ENCODE results near the gene KCNC1. TPM values are rescaled to one million over a fixed set of nuclear protein-coding genes. Genes with fewer than 3 reads are reported as not detected.

The KCNC1 gene
- polyA plus RNA-seq, 1 donor from 2014 or later = 8.9 TPM

GRCh38 chr11:17716807-17717206 lies 17.8 kb upstream of the KCNC1 start:
- no peak overlapping the region for H3K27ac ChIP-seq (ENCODE audit: low read length)
- H3F3A ChIP-seq (ENCODE audit: insufficient read depth, low read length, poor library complexity, severe bottlenecking) = no peaks in the 10 kb centered on the region
- H4K20me1 ChIP-seq (ENCODE audit: insufficient read depth) = no peaks in the 10 kb centered on the region
- H3K9me2 ChIP-seq (ENCODE audit: insufficient read depth, low read length) = no peaks in the 10 kb centered on the region
- no peak overlapping the region for H3K4me3 ChIP-seq (ENCODE audit: low read length)
- H3K9me3 ChIP-seq (ENCODE audit: low read length) = no peaks in the 10 kb centered on the region
- H3K4me2 ChIP-seq (ENCODE audit: low read length) = no peak overlapping the region
- no peak overlapping the region for H3K9ac ChIP-seq (ENCODE audit: low read length)
- TF ChIP-seq TAF1 (IDR thresholded peaks at IDR 0.05; ENCODE audit: low read depth) (no peak), POLR2AphosphoS5 (IDR thresholded peaks at IDR 0.05) (no peak), MXI1 (conservative IDR thresholded peaks at IDR 0.05; ENCODE audit: poor library complexity, severe bottlenecking) (no peak), CTCF (IDR thresholded peaks at IDR 0.05; ENCODE audit: poor library complexity, severe bottlenecking) (no peak), REST (IDR thresholded peaks at IDR 0.05; ENCODE audit: borderline replicate concordance) (no peak), EZH2 (IDR thresholded peaks at IDR 0.05; ENCODE audit: borderline replicate concordance, insufficient read depth, low read length, poor library complexity, severe bottlenecking) (no peak), EP300 (conservative IDR thresholded peaks at IDR 0.05; ENCODE audit: poor library complexity, severe bottlenecking) (no peak), SMC3 (conservative IDR thresholded peaks at IDR 0.05; ENCODE audit: poor library complexity) (no peak), RAD21 (conservative IDR thresholded peaks at IDR 0.05) (no peak)
- no peaks in the 10 kb centered on the region for H3K36me3 ChIP-seq (ENCODE audit: insufficient read depth, low read length)
- peaks cover 63% of the 10 kb centered on the region for H3K27me3 ChIP-seq (ENCODE audit: insufficient read depth, low read depth, low read length)
- no peak overlapping the region for H2AFZ ChIP-seq (ENCODE audit: low read depth, low read length)
- H3K79me2 ChIP-seq (replicated peaks; ENCODE audit: insufficient read depth, low read length) = no peaks in the 10 kb centered on the region

GRCh38 chr11:17718015-17718414 lies 16.6 kb upstream of the KCNC1 start:
- Histone ChIP-seq H4K20me1 (ENCODE audit: insufficient read depth) (no peaks in the 10 kb centered on the region), H3K9ac (ENCODE audit: low read length) (no peak overlapping the region), H3F3A (ENCODE audit: insufficient read depth, low read length, poor library complexity, severe bottlenecking) (no peaks in the 10 kb centered on the region), H3K4me3 (ENCODE audit: low read length) (no peak overlapping the region), H3K27ac (ENCODE audit: low read length) (no peak overlapping the region), H3K36me3 (ENCODE audit: insufficient read depth, low read length) (no peaks in the 10 kb centered on the region), H3K79me2 (replicated peaks; ENCODE audit: insufficient read depth, low read length) (no peaks in the 10 kb centered on the region), H3K9me2 (ENCODE audit: insufficient read depth, low read length) (no peaks in the 10 kb centered on the region), H3K4me2 (ENCODE audit: low read length) (no peak overlapping the region), H2AFZ (ENCODE audit: low read depth, low read length) (no peak overlapping the region), H3K27me3 (ENCODE audit: insufficient read depth, low read depth, low read length) (peaks cover 75% of the 10 kb centered on the region), H3K9me3 (ENCODE audit: low read length) (no peaks in the 10 kb centered on the region)
- TF ChIP-seq CTCF (IDR thresholded peaks at IDR 0.05; ENCODE audit: poor library complexity, severe bottlenecking) (no peak), MXI1 (conservative IDR thresholded peaks at IDR 0.05; ENCODE audit: poor library complexity, severe bottlenecking) (no peak), POLR2AphosphoS5 (IDR thresholded peaks at IDR 0.05) (no peak), REST (IDR thresholded peaks at IDR 0.05; ENCODE audit: borderline replicate concordance) (no peak), EZH2 (IDR thresholded peaks at IDR 0.05; ENCODE audit: borderline replicate concordance, insufficient read depth, low read length, poor library complexity, severe bottlenecking) (no peak), TAF1 (IDR thresholded peaks at IDR 0.05; ENCODE audit: low read depth) (no peak), RAD21 (conservative IDR thresholded peaks at IDR 0.05) (no peak), SMC3 (conservative IDR thresholded peaks at IDR 0.05; ENCODE audit: poor library complexity) (no peak), EP300 (conservative IDR thresholded peaks at IDR 0.05; ENCODE audit: poor library complexity, severe bottlenecking) (no peak)
